OCI-M1 (cell line): ENCODE results near the gene MAGEA12.
"Not testable (repeated sequence)": the region's sequence is repeated elsewhere in the genome, so short reads cannot be mapped to it uniquely, and the experiment has no call there.

Source experiments
- DNase-seq: peaks from one replicate; lab custom pipeline; 2025; lab: John Stamatoyannopoulos, UW

Gene MAGEA12

GRCh38 chrX:152733261-152733975, at the start of gene MAGEA12, which contains the start of gene CSAG1:
TSS of gene MAGEA12 (plus strand) at chrX:152733757. CDS start at chrX:152736162, 2,405 bp downstream.
TSS of gene CSAG1 (minus strand) at chrX:152733721. CDS start at chrX:152732460, 1,261 bp downstream.
- DNase-seq: no peak

- DNase-seq: not testable (repeated sequence)
These were observed 35.3 kb upstream of the MAGEA12 start, which contains the start of gene MAGEA3 for GRCh38 chrX:152697952-152698931. TSS of gene MAGEA3 (plus strand) at chrX:152698794. CDS start at chrX:152700833, 2,039 bp downstream.

- DNase-seq: not testable (repeated sequence)
These were observed 33.2 kb upstream of the MAGEA12 start for GRCh38 chrX:152700390-152700789.

GRCh38 chrX:152706500-152706899, 27.1 kb upstream of the MAGEA12 start:
- not testable (repeated sequence) for DNase-seq

GRCh38 chrX:152709173-152709572, 24.4 kb upstream of the MAGEA12 start, which contains the start of gene CSAG2:
TSS of gene CSAG2 (minus strand) at chrX:152709273. CDS start at chrX:152709112, 161 bp downstream.
- not testable (repeated sequence) for DNase-seq

- DNase-seq: not testable (repeated sequence)
These were observed 20.4 kb upstream of the MAGEA12 start for GRCh38 chrX:152713195-152713594.

- DNase-seq: not testable (repeated sequence)
These were observed 19.5 kb upstream of the MAGEA12 start, which contains the start of gene MAGEA2B for GRCh38 chrX:152713815-152714787. TSS of gene MAGEA2B (plus strand) at chrX:152714628. CDS start at chrX:152717107, 2,479 bp downstream.

- no peak for DNase-seq
These were observed 8.1 kb upstream of the MAGEA12 start for GRCh38 chrX:152725409-152725808.

GRCh38 chrX:152734143-152734858, 744 bp downstream of the MAGEA12 start:
- not testable (repeated sequence) for DNase-seq

GRCh38 chrX:152735101-152735500, 1.5 kb downstream of the MAGEA12 start:
- DNase-seq: no peak

- DNase-seq: no peak
These were observed 2.4 kb downstream of the MAGEA12 start for GRCh38 chrX:152735860-152736511.

GRCh38 chrX:152736528-152736927, 3.0 kb downstream of the MAGEA12 start:
- DNase-seq: not testable (repeated sequence)

GRCh38 chrX:152738560-152738959, 5.0 kb downstream of the MAGEA12 start:
- DNase-seq: no peak

GRCh38 chrX:152753686-152754650, 20.4 kb downstream of the MAGEA12 start, which contains the start of gene MAGEA2:
TSS of gene MAGEA2 (minus strand) at chrX:152753842. CDS start at chrX:152751363, 2,479 bp downstream.
- not testable (repeated sequence) for DNase-seq

GRCh38 chrX:152754871-152755270, 21.3 kb downstream of the MAGEA12 start:
- not testable (repeated sequence) for DNase-seq

GRCh38 chrX:152758918-152759317, 25.4 kb downstream of the MAGEA12 start, which contains the start of gene CSAG3:
TSS of gene CSAG3 (plus strand) at chrX:152759218.
- DNase-seq: not testable (repeated sequence)

GRCh38 chrX:152759544-152759943, 26.0 kb downstream of the MAGEA12 start:
- DNase-seq: not testable (repeated sequence)

- not testable (repeated sequence) for DNase-seq
These were observed 28.0 kb downstream of the MAGEA12 start for GRCh38 chrX:152761582-152761981.
